ENCODE data around the gene C10orf120. TPM values are rescaled to one million over a fixed set of nuclear protein-coding genes. Genes with fewer than 3 reads are reported as not detected.

Gene C10orf120
- total and polyA plus RNA-seq, 10 of the 15 experiments (the other 5 are each of a cell fraction or from before 2014, with no cell fraction given), result not detected

- H3K4me1 ChIP-seq (ENCODE audit: control insufficient read depth, insufficient read depth, low read length), result no peaks in the 10 kb centered on the region
- H3K79me2 ChIP-seq (ENCODE audit: control insufficient read depth, insufficient read depth, low read length), result no peaks in the 10 kb centered on the region
- H3K9ac ChIP-seq (ENCODE audit: control insufficient read depth, insufficient read depth, low read length), result no peak overlapping the region
- ChIA-PET CTCF (interaction anchor here (0.6 kb wide), 1 partner anchor 28 kb away, joined by 3 read pairs; no protein-coding TSS in a partner anchor), RAD21 (ENCODE audit: unreplicated experiment) (no interaction called here), SMC1A (ENCODE audit: uncharacterized antibody, unreplicated experiment) (interaction anchor here (1.2 kb wide), 1 partner anchor 9 kb away, joined by 3 read pairs; no protein-coding TSS in a partner anchor), POLR2A (no interaction called here)
- FAIRE-seq (no peak), ATAC-seq (no peak), DNase-seq (ENCODE audit: low read depth, low spot score) (no peak)
- intact Hi-C loops (cut with micrococcal nuclease; ENCODE audit: unreplicated experiment) (no loop called here), in situ Hi-C loops (cut with MboI) (no loop called here)
- no peak overlapping the region for H2AFZ ChIP-seq (ENCODE audit: control insufficient read depth, low read depth, low read length)
- 0% methylated on average over 4 of the region's 4 CpGs for WGBS (ENCODE audit: insufficient coverage, insufficient replicate concordance, low lambda C conversion rate, missing lambda C conversion rate)
- H3K9me3 ChIP-seq (replicated peaks; ENCODE audit: control insufficient read depth, insufficient read depth, low read length), result no peaks in the 10 kb centered on the region
- peaks cover 2 to 5% of the 10 kb centered on the region in 2 experiments; a peak in 3 of 4 replicates for H3K27me3 ChIP-seq (replicated peaks in 1 of 2; ENCODE audit: control insufficient read depth in 2 of 2, insufficient read depth in 2 of 2, low read length in 1 of 2)
- H3K4me3 ChIP-seq, result no peak overlapping the region
- no peaks in the 10 kb centered on the region for H3K36me3 ChIP-seq (ENCODE audit: control insufficient read depth in 2 of 2, insufficient read depth in 2 of 2, low read length in 1 of 2)
- no peak overlapping the region for H3K27ac ChIP-seq (ENCODE audit: control insufficient read depth, insufficient read depth)
- no peaks in the 10 kb centered on the region for H4K20me1 ChIP-seq (ENCODE audit: control insufficient read depth, insufficient read depth)
- H3K4me2 ChIP-seq (ENCODE audit: control insufficient read depth, insufficient read depth), result no peak overlapping the region
- TF ChIP-seq FOS (IDR thresholded peaks at IDR 0.05; ENCODE audit: borderline replicate concordance, extremely low read depth, insufficient read length) (no peak), ZBED1 (IDR thresholded peaks at IDR 0.05; ENCODE audit: borderline replicate concordance) (no peak), ESRRA (IDR thresholded peaks at IDR 0.05; ENCODE audit: low read length) (no peak), HDAC2 (IDR thresholded peaks at IDR 0.05) (no peak), DPF2 (IDR thresholded peaks at IDR 0.05) (no peak), CBX5 (IDR thresholded peaks at IDR 0.05; ENCODE audit: low read depth) (no peak), MEF2B (IDR thresholded peaks at IDR 0.05; ENCODE audit: partially characterized antibody, poor library complexity, severe bottlenecking) (no peak), ZNF217 (IDR thresholded peaks at IDR 0.05) (no peak), FOXK2 (IDR thresholded peaks at IDR 0.05) (no peak), ELK1 (IDR thresholded peaks at IDR 0.05; ENCODE audit: low read depth, low read length) (no peak)
- TF ChIP-seq, protein P1, sequence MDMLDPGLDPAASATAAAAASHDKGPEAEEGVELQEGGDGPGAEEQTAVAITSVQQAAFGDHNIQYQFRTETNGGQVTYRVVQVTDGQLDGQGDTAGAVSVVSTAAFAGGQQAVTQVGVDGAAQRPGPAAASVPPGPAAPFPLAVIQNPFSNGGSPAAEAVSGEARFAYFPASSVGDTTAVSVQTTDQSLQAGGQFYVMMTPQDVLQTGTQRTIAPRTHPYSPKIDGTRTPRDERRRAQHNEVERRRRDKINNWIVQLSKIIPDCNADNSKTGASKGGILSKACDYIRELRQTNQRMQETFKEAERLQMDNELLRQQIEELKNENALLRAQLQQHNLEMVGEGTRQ (IDR thresholded peaks at IDR 0.05; ENCODE audit: borderline replicate concordance, low read depth, low read length), result no peak
- TF ChIP-seq, protein P2, sequence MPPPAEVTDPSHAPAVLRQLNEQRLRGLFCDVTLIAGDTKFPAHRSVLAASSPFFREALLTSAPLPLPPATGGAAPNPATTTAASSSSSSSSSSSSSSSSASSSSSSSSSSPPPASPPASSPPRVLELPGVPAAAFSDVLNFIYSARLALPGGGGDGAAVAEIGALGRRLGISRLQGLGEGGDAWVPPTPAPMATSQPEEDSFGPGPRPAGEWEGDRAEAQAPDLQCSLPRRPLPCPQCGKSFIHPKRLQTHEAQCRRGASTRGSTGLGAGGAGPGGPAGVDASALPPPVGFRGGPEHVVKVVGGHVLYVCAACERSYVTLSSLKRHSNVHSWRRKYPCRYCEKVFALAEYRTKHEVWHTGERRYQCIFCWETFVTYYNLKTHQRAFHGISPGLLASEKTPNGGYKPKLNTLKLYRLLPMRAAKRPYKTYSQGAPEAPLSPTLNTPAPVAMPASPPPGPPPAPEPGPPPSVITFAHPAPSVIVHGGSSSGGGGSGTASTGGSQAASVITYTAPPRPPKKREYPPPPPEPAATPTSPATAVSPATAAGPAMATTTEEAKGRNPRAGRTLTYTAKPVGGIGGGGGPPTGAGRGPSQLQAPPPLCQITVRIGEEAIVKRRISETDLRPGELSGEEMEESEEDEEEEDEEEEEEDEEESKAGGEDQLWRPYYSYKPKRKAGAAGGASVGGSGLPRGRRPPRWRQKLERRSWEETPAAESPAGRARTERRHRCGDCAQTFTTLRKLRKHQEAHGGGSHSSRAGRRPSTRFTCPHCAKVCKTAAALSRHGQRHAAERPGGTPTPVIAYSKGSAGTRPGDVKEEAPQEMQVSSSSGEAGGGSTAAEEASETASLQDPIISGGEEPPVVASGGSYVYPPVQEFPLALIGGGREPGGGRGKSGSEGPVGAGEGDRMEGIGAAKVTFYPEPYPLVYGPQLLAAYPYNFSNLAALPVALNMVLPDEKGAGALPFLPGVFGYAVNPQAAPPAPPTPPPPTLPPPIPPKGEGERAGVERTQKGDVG (CRISPR knock-in tag; IDR thresholded peaks at IDR 0.05), result no peak
- no TSS peak for BruUV-seq (replicated peaks)
These were observed 42.4 kb downstream of the C10orf120 start for GRCh38 chr10:122657255-122657654.

All from GM12878 (cell line).